ENCODE data around the gene PRDM10. TPM values are rescaled to one million over a fixed set of nuclear protein-coding genes. Genes with fewer than 3 reads are reported as not detected.

Gene PRDM10
- total RNA-seq, 1 experiment from 2014 or later = 9.8 TPM

- H3K9me3 ChIP-seq (ENCODE audit: low read length) = no peaks in the 10 kb centered on the region
- H3K27me3 ChIP-seq (ENCODE audit: low read length) = no peaks in the 10 kb centered on the region
- H3K9ac ChIP-seq (ENCODE audit: low read length) = no peak overlapping the region
- H3K4me2 ChIP-seq (ENCODE audit: low read depth, low read length, poor library complexity, severe bottlenecking) = no peak overlapping the region
- no peak overlapping the region for H3K27ac ChIP-seq (ENCODE audit: low read length)
- H4K20me1 ChIP-seq (ENCODE audit: insufficient read depth, low read depth, low read length) = no peaks in the 10 kb centered on the region
- no peak for DNase-seq
- no peak overlapping the region for H3K4me3 ChIP-seq (ENCODE audit: low read length)
- no peaks in the 10 kb centered on the region; the same call in 1 of the 2 replicates for H3K79me2 ChIP-seq (ENCODE audit: low read length)
- no peak overlapping the region for H2AFZ ChIP-seq (ENCODE audit: low read length)
- H3K4me1 ChIP-seq (ENCODE audit: low read length) = peaks cover 10% of the 10 kb centered on the region
- no peaks in the 10 kb centered on the region for H3K9me2 ChIP-seq (replicated peaks; ENCODE audit: insufficient read depth, low read length)
- no peaks in the 10 kb centered on the region for H3K36me3 ChIP-seq (ENCODE audit: insufficient read depth, low read length)
Measured at GRCh38 chr11:129978447-129978846, 24.2 kb downstream of the PRDM10 start.

DNA sequence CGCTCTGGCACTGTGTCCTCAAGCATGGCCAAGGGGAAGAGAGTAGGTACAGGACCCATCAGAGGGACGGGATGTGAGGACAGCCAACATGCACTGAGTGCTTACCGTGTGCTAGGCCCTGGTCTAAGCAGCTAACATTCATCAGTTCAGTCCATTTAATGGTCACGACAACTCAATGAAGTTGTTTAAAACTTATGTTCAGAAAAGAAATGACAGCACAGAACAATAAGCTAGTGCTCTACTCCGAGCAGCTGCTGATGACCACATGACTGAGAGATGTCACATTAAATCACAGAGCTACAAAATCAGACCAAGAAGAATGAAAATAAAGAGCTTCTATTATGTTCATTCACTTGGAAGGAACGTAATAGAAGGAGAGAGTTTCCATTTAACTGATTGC lies 26.3 kb downstream of the PRDM10 start:
- H3K27ac ChIP-seq (ENCODE audit: low read length) = no peak overlapping the region

GRCh38 chr11:129975543-129975942 lies 27.1 kb downstream of the PRDM10 start:
- H3K9me3 ChIP-seq (ENCODE audit: low read length) = no peaks in the 10 kb centered on the region
- H4K20me1 ChIP-seq (ENCODE audit: insufficient read depth, low read depth, low read length) = no peaks in the 10 kb centered on the region
- no peak overlapping the region for H3K9ac ChIP-seq (ENCODE audit: low read length)
- H3K27ac ChIP-seq (ENCODE audit: low read length) = no peak overlapping the region
- H3K79me2 ChIP-seq (ENCODE audit: low read length) = no peaks in the 10 kb centered on the region; the same call in 1 of the 2 replicates
- H2AFZ ChIP-seq (ENCODE audit: low read length) = no peak overlapping the region
- H3K27me3 ChIP-seq (ENCODE audit: low read length) = no peaks in the 10 kb centered on the region
- no peaks in the 10 kb centered on the region for H3K9me2 ChIP-seq (replicated peaks; ENCODE audit: insufficient read depth, low read length)
- no peak overlapping the region for H3K4me3 ChIP-seq (ENCODE audit: low read length)
- H3K36me3 ChIP-seq (ENCODE audit: insufficient read depth, low read length) = no peaks in the 10 kb centered on the region
- no peak overlapping the region for H3K4me2 ChIP-seq (ENCODE audit: low read depth, low read length, poor library complexity, severe bottlenecking)
- peaks cover 28% of the 10 kb centered on the region for H3K4me1 ChIP-seq (ENCODE audit: low read length)
- DNase-seq = no peak

More for the DNA sequence above, 26.3 kb downstream of the PRDM10 start:
- DNase-seq = no peak
- no peaks in the 10 kb centered on the region for H3K9me2 ChIP-seq (replicated peaks; ENCODE audit: insufficient read depth, low read length)
- H3K27me3 ChIP-seq (ENCODE audit: low read length) = no peaks in the 10 kb centered on the region
- H3K36me3 ChIP-seq (ENCODE audit: insufficient read depth, low read length) = no peaks in the 10 kb centered on the region
- no peaks in the 10 kb centered on the region for H4K20me1 ChIP-seq (ENCODE audit: insufficient read depth, low read depth, low read length)
- H3K4me1 ChIP-seq (ENCODE audit: low read length) = peaks cover 28% of the 10 kb centered on the region
- no peak overlapping the region for H3K4me2 ChIP-seq (ENCODE audit: low read depth, low read length, poor library complexity, severe bottlenecking)
- no peak overlapping the region for H3K4me3 ChIP-seq (ENCODE audit: low read length)
- H3K9me3 ChIP-seq (ENCODE audit: low read length) = no peaks in the 10 kb centered on the region
- no peaks in the 10 kb centered on the region; the same call in 1 of the 2 replicates for H3K79me2 ChIP-seq (ENCODE audit: low read length)
- H3K9ac ChIP-seq (ENCODE audit: low read length) = no peak overlapping the region
- no peak overlapping the region for H2AFZ ChIP-seq (ENCODE audit: low read length)

- Histone ChIP-seq H3K27ac (ENCODE audit: low read length) (peak overlapping the region; percentile 100; the same call in 1 of the 2 replicates), H3K4me1 (ENCODE audit: low read length) (peaks cover 37% of the 10 kb centered on the region), H2AFZ (ENCODE audit: low read length) (no peak overlapping the region)
Measured at GRCh38 chr11:129974672-129975071, 28.0 kb downstream of the PRDM10 start.

DNA sequence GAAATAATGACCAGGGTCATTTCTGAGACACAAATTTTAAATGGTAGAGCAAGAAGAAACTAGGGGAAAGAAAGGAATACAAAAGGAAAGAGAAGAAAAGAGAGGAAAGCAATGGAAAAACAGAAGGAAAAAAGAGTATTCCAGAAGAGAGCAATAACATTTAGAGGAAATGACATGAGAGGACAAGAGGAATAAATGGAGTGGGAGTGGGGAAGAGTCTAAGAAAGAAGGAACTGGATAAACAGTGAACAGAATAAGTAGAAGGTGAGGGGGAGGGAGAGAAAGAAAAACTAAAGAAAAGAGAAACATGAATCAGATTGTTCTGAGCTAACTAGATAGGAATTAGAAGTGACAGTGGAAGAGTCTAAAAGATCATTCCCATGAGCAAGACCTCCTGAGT lies 28.4 kb downstream of the PRDM10 start:
- no peaks in the 10 kb centered on the region for H3K36me3 ChIP-seq (ENCODE audit: insufficient read depth, low read length)
- H3K9me3 ChIP-seq (ENCODE audit: low read length) = no peaks in the 10 kb centered on the region
- H3K27me3 ChIP-seq (ENCODE audit: low read length) = no peaks in the 10 kb centered on the region
- H3K4me1 ChIP-seq (ENCODE audit: low read length) = peaks cover 41% of the 10 kb centered on the region
- DNase-seq = no peak
- H3K9ac ChIP-seq (ENCODE audit: low read length) = no peak overlapping the region
- no peak overlapping the region for H3K4me3 ChIP-seq (ENCODE audit: low read length)
- no peaks in the 10 kb centered on the region; the same call in 1 of the 2 replicates for H3K79me2 ChIP-seq (ENCODE audit: low read length)
- no peak overlapping the region for H3K4me2 ChIP-seq (ENCODE audit: low read depth, low read length, poor library complexity, severe bottlenecking)
- no peaks in the 10 kb centered on the region for H3K9me2 ChIP-seq (replicated peaks; ENCODE audit: insufficient read depth, low read length)
- no peak overlapping the region for H2AFZ ChIP-seq (ENCODE audit: low read length)
- H3K27ac ChIP-seq (ENCODE audit: low read length) = peak overlapping the region; percentile 100
- H4K20me1 ChIP-seq (ENCODE audit: insufficient read depth, low read depth, low read length) = no peaks in the 10 kb centered on the region

More at GRCh38 chr11:129974672-129975071, 28.0 kb downstream of the PRDM10 start:
- Histone ChIP-seq H3K79me2 (ENCODE audit: low read length) (no peaks in the 10 kb centered on the region; the same call in 1 of the 2 replicates), H3K9me2 (replicated peaks; ENCODE audit: insufficient read depth, low read length) (no peaks in the 10 kb centered on the region), H4K20me1 (ENCODE audit: insufficient read depth, low read depth, low read length) (no peaks in the 10 kb centered on the region), H3K27me3 (ENCODE audit: low read length) (no peaks in the 10 kb centered on the region), H3K36me3 (ENCODE audit: insufficient read depth, low read length) (no peaks in the 10 kb centered on the region), H3K9me3 (ENCODE audit: low read length) (no peaks in the 10 kb centered on the region), H3K9ac (ENCODE audit: low read length) (no peak overlapping the region), H3K4me2 (ENCODE audit: low read depth, low read length, poor library complexity, severe bottlenecking) (no peak overlapping the region), H3K4me3 (ENCODE audit: low read length) (no peak overlapping the region)
- DNase-seq = no peak

GRCh38 chr11:129973809-129974208 lies 28.8 kb downstream of the PRDM10 start:
- Histone ChIP-seq H4K20me1 (ENCODE audit: insufficient read depth, low read depth, low read length) (no peaks in the 10 kb centered on the region), H3K9ac (ENCODE audit: low read length) (peak overlapping the region; percentile 44)

GRCh38 chr11:129973068-129973467 lies 29.6 kb downstream of the PRDM10 start:
- Histone ChIP-seq H3K4me1 (ENCODE audit: low read length) (peaks cover 49% of the 10 kb centered on the region), H3K4me3 (ENCODE audit: low read length) (peak overlapping the region; percentile 64), H3K36me3 (ENCODE audit: insufficient read depth, low read length) (no peaks in the 10 kb centered on the region), H3K9ac (ENCODE audit: low read length) (peak overlapping the region; percentile 79), H3K27me3 (ENCODE audit: low read length) (no peaks in the 10 kb centered on the region), H4K20me1 (ENCODE audit: insufficient read depth, low read depth, low read length) (no peaks in the 10 kb centered on the region), H2AFZ (ENCODE audit: low read length) (no peak overlapping the region), H3K9me3 (ENCODE audit: low read length) (no peaks in the 10 kb centered on the region), H3K79me2 (ENCODE audit: low read length) (no peaks in the 10 kb centered on the region; the same call in 1 of the 2 replicates), H3K4me2 (ENCODE audit: low read depth, low read length, poor library complexity, severe bottlenecking) (peak overlapping the region; percentile 78), H3K27ac (ENCODE audit: low read length) (peak overlapping the region; percentile 100), H3K9me2 (replicated peaks; ENCODE audit: insufficient read depth, low read length) (no peaks in the 10 kb centered on the region)
- peak; percentile 86 for DNase-seq

More at GRCh38 chr11:129973809-129974208, 28.8 kb downstream of the PRDM10 start:
- no peak for DNase-seq
- H3K4me2 ChIP-seq (ENCODE audit: low read depth, low read length, poor library complexity, severe bottlenecking) = peak overlapping the region; percentile 78
- no peaks in the 10 kb centered on the region for H3K9me3 ChIP-seq (ENCODE audit: low read length)
- H3K79me2 ChIP-seq (ENCODE audit: low read length) = no peaks in the 10 kb centered on the region; the same call in 1 of the 2 replicates
- peak overlapping the region; percentile 100 for H3K27ac ChIP-seq (ENCODE audit: low read length)
- no peak overlapping the region for H2AFZ ChIP-seq (ENCODE audit: low read length)
- no peaks in the 10 kb centered on the region for H3K9me2 ChIP-seq (replicated peaks; ENCODE audit: insufficient read depth, low read length)
- no peaks in the 10 kb centered on the region for H3K36me3 ChIP-seq (ENCODE audit: insufficient read depth, low read length)
- peak overlapping the region; percentile 64; the same call in 1 of the 2 replicates for H3K4me3 ChIP-seq (ENCODE audit: low read length)
- H3K4me1 ChIP-seq (ENCODE audit: low read length) = peaks cover 45% of the 10 kb centered on the region
- no peaks in the 10 kb centered on the region for H3K27me3 ChIP-seq (ENCODE audit: low read length)

- H2AFZ ChIP-seq (ENCODE audit: low read length) = no peak overlapping the region
- no peaks in the 10 kb centered on the region; the same call in 1 of the 2 replicates for H3K79me2 ChIP-seq (ENCODE audit: low read length)
- peak overlapping the region; percentile 64 for H3K4me3 ChIP-seq (ENCODE audit: low read length)
Measured at GRCh38 chr11:129972611-129973010, 30.0 kb downstream of the PRDM10 start.

More at GRCh38 chr11:129972611-129973010, 30.0 kb downstream of the PRDM10 start:
- H3K9me3 ChIP-seq (ENCODE audit: low read length) = no peaks in the 10 kb centered on the region
- peak overlapping the region; percentile 100 for H3K27ac ChIP-seq (ENCODE audit: low read length)
- peak overlapping the region; percentile 79 for H3K9ac ChIP-seq (ENCODE audit: low read length)
- no peaks in the 10 kb centered on the region for H3K9me2 ChIP-seq (replicated peaks; ENCODE audit: insufficient read depth, low read length)
- no peaks in the 10 kb centered on the region for H3K36me3 ChIP-seq (ENCODE audit: insufficient read depth, low read length)
- peaks cover 49% of the 10 kb centered on the region for H3K4me1 ChIP-seq (ENCODE audit: low read length)
- DNase-seq = no peak
- no peaks in the 10 kb centered on the region for H3K27me3 ChIP-seq (ENCODE audit: low read length)
- no peaks in the 10 kb centered on the region for H4K20me1 ChIP-seq (ENCODE audit: insufficient read depth, low read depth, low read length)
- peak overlapping the region; percentile 78 for H3K4me2 ChIP-seq (ENCODE audit: low read depth, low read length, poor library complexity, severe bottlenecking)

Measured in Karpas-422 (cell line).